Right lobe of liver (tissue), 4 donors: Measurements from ENCODE around the gene IPO13.

Experiments used
- CTCF ChIP-seq, 4 donors: fragments of 200-600 bp in 3 of 4; fragments of 450-650 bp in 1 of 4; IDR thresholded peaks; one replicate each; pipeline versions ENCODE4 v1.5.1 to v1.8.0; 2016 to 2022; ENCODE audit warnings: antibody characterized with exemption in 4 of 4, mild to moderate bottlenecking in 2 of 4
- POLR2A ChIP-seq: fragments of 450-650 bp; IDR thresholded peaks from one replicate; pipeline ENCODE4 v1.6.1; 2017; ENCODE audit warnings: antibody characterized with exemption, mild to moderate bottlenecking
- donor health status: DM: no; HTN: no; CAD: no.
- donor health status: DM: no; HTN: no; CAD: no.
- donor health status: DM: no; HTN: yes; CAD: no.

GRCh38 chr1:43913051-43913501, 33.7 kb upstream of the IPO13 start:
- TF ChIP-seq POLR2A (no peak), CTCF (IDR thresholded peaks at IDR 0.05) (no peak)
